HEK293 (cell line): ENCODE results near the gene BMAL2.

Experiments
- BCL11B ChIP-seq: fragments of 450-650 bp; formaldehyde crosslinking; IDR thresholded peaks from 2 replicates; pipeline ENCODE4 v1.5.1; 2016; ENCODE audit warnings: low read depth, missing biosample characterization, missing genetic modification characterization
- HIC1 ChIP-seq: fragments of 450-650 bp; formaldehyde crosslinking; IDR thresholded peaks from 2 replicates; pipeline ENCODE4 v1.5.1; 2016; ENCODE audit warnings: missing biosample characterization, missing genetic modification characterization
- REPIN1 ChIP-seq: fragments of 450-650 bp; formaldehyde crosslinking; IDR thresholded peaks from 2 replicates; pipeline ENCODE4 v1.5.1; 2017; ENCODE audit warnings: missing biosample characterization, missing genetic modification characterization, low read depth
- SP2 ChIP-seq: fragments of 450-650 bp; formaldehyde crosslinking; IDR thresholded peaks from 2 replicates; pipeline ENCODE4 v1.5.1; 2016; ENCODE audit warnings: missing biosample characterization, missing genetic modification characterization
- ZBTB11 ChIP-seq: fragments of 450-650 bp; formaldehyde crosslinking; conservative IDR thresholded peaks from 2 replicates; pipeline ENCODE4 v1.5.1; 2016; ENCODE audit warnings: low read depth, missing biosample characterization, missing genetic modification characterization
- ZNF114 ChIP-seq: fragments of 450-650 bp; formaldehyde crosslinking; IDR thresholded peaks from 2 replicates; pipeline ENCODE4 v1.5.0; 2017; ENCODE audit warnings: missing biosample characterization, missing genetic modification characterization
- ZNF23 ChIP-seq: fragments of 450-650 bp; formaldehyde crosslinking; IDR thresholded peaks from 2 replicates; pipeline ENCODE4 v1.5.1; 2016; ENCODE audit warnings: missing biosample characterization, missing genetic modification characterization, borderline replicate concordance
- ZNF37A ChIP-seq: fragments of 450-650 bp; IDR thresholded peaks from 2 replicates; pipeline ENCODE4 v1.5.1; 2018; ENCODE audit warnings: missing biosample characterization, missing genetic modification characterization
- ZNF585B ChIP-seq: fragments of 450-650 bp; formaldehyde crosslinking; IDR thresholded peaks from 2 replicates; pipeline ENCODE4 v1.5.1; 2016; ENCODE audit warnings: missing biosample characterization, missing genetic modification characterization
- ZNF626 ChIP-seq: fragments of 450-650 bp; sonication (Bioruptor Pico); formaldehyde crosslinking; IDR thresholded peaks from 2 replicates; pipeline ENCODE4 v1.5.1; 2018; ENCODE audit warnings: missing biosample characterization, missing genetic modification characterization, inconsistent platforms
- ZNF670 ChIP-seq: fragments of 450-650 bp; formaldehyde crosslinking; IDR thresholded peaks from 2 replicates; pipeline ENCODE4 v1.5.1; 2016; ENCODE audit warnings: missing biosample characterization, missing genetic modification characterization, low read depth
- ZNF747 ChIP-seq: fragments of 450-650 bp; formaldehyde crosslinking; IDR thresholded peaks from 2 replicates; pipeline ENCODE4 v1.5.1; 2016; ENCODE audit warnings: missing biosample characterization, missing genetic modification characterization
- TF ChIP-seq, protein P1 (sequence below): fragments of 450-650 bp; formaldehyde crosslinking; IDR thresholded peaks from 2 replicates; pipeline ENCODE4 v1.5.1; 2016; ENCODE audit warnings: missing biosample characterization, missing genetic modification characterization
- TF ChIP-seq, protein P2 (sequence below): fragments of 450-650 bp; formaldehyde crosslinking; IDR thresholded peaks from 2 replicates; pipeline ENCODE4 v1.5.1; 2017; ENCODE audit warnings: missing biosample characterization, missing genetic modification characterization

GRCh38 chr12:27333403-27334009 is 870 bp downstream of the BMAL2 start:
- TF ChIP-seq, protein P1, sequence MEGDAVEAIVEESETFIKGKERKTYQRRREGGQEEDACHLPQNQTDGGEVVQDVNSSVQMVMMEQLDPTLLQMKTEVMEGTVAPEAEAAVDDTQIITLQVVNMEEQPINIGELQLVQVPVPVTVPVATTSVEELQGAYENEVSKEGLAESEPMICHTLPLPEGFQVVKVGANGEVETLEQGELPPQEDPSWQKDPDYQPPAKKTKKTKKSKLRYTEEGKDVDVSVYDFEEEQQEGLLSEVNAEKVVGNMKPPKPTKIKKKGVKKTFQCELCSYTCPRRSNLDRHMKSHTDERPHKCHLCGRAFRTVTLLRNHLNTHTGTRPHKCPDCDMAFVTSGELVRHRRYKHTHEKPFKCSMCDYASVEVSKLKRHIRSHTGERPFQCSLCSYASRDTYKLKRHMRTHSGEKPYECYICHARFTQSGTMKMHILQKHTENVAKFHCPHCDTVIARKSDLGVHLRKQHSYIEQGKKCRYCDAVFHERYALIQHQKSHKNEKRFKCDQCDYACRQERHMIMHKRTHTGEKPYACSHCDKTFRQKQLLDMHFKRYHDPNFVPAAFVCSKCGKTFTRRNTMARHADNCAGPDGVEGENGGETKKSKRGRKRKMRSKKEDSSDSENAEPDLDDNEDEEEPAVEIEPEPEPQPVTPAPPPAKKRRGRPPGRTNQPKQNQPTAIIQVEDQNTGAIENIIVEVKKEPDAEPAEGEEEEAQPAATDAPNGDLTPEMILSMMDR, result no peak
- TF ChIP-seq ZNF670 (tag by site-specific recombination), result no peak
- no peak for TF ChIP-seq ZNF114
- no peak for TF ChIP-seq ZNF585B (tag by site-specific recombination)
- TF ChIP-seq, protein P2, sequence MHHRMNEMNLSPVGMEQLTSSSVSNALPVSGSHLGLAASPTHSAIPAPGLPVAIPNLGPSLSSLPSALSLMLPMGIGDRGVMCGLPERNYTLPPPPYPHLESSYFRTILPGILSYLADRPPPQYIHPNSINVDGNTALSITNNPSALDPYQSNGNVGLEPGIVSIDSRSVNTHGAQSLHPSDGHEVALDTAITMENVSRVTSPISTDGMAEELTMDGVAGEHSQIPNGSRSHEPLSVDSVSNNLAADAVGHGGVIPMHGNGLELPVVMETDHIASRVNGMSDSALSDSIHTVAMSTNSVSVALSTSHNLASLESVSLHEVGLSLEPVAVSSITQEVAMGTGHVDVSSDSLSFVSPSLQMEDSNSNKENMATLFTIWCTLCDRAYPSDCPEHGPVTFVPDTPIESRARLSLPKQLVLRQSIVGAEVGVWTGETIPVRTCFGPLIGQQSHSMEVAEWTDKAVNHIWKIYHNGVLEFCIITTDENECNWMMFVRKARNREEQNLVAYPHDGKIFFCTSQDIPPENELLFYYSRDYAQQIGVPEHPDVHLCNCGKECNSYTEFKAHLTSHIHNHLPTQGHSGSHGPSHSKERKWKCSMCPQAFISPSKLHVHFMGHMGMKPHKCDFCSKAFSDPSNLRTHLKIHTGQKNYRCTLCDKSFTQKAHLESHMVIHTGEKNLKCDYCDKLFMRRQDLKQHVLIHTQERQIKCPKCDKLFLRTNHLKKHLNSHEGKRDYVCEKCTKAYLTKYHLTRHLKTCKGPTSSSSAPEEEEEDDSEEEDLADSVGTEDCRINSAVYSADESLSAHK, result no peak
- TF ChIP-seq ZNF37A (tag by site-specific recombination), result no peak
- TF ChIP-seq BCL11B (tag by site-specific recombination), result no peak
- 0 out of 2 replicates have a peak, but pooled peaks have one; percentile 17 for TF ChIP-seq HIC1 (tag by site-specific recombination)
- no peak for TF ChIP-seq ZNF626 (tag by site-specific recombination)
- TF ChIP-seq ZNF747, result no peak
- no peak for TF ChIP-seq ZNF23 (tag by site-specific recombination)
- no peak for TF ChIP-seq ZBTB11 (tag by site-specific recombination)
- no peak for TF ChIP-seq SP2 (tag by site-specific recombination)
- TF ChIP-seq REPIN1 (tag by site-specific recombination), result no peak
